Loucy (cell line): ENCODE measurements around the gene SPTLC3.

Source experiments
- H2AFZ ChIP-seq: fragments of 200-600 bp; sonication (generic); 2 replicates; pipeline ENCODE4 v1.6.0; 2016; ENCODE audit warnings: antibody characterized with exemption, mild to moderate bottlenecking, low read length, moderate library complexity
- H3F3A ChIP-seq: fragments of 200-600 bp; 2 replicates; pipeline ENCODE4 v1.6.0; 2016; ENCODE audit warnings: antibody characterized with exemption, low read depth, mild to moderate bottlenecking
- H3K27me3 ChIP-seq: fragments of 200-600 bp; sonication (generic); 2 replicates; pipeline ENCODE4 v1.6.1; 2014; ENCODE audit warnings: low read length, mild to moderate bottlenecking; ENCODE audit not compliant: insufficient read depth, poor library complexity, severe bottlenecking
- H3K36me3 ChIP-seq: fragments of 200-600 bp; sonication (generic); 2 replicates; pipeline ENCODE4 v1.6.1; 2016; ENCODE audit warnings: low read length; ENCODE audit not compliant: insufficient read depth
- H3K4me1 ChIP-seq: fragments of 200-600 bp; sonication (generic); 2 replicates; pipeline ENCODE4 v1.5.1; 2014; ENCODE audit warnings: low read length, mild to moderate bottlenecking; ENCODE audit not compliant: insufficient read depth, poor library complexity, severe bottlenecking
- H3K4me2 ChIP-seq: fragments of 200-600 bp; sonication (generic); 2 replicates; pipeline ENCODE4 v1.6.0; 2014; ENCODE audit warnings: antibody characterized with exemption, low read length, low read depth, mild to moderate bottlenecking; ENCODE audit not compliant: poor library complexity, severe bottlenecking
- H3K4me3 ChIP-seq: fragments of 200-600 bp; sonication (generic); 2 replicates; pipeline ENCODE4 v1.5.1; 2014; ENCODE audit warnings: low read length, mild to moderate bottlenecking, mixed read lengths; ENCODE audit not compliant: poor library complexity, severe bottlenecking
- H3K79me2 ChIP-seq: fragments of 200-600 bp; sonication (generic); 2 replicates; pipeline ENCODE4 v1.6.1; 2014; ENCODE audit warnings: low read length; ENCODE audit not compliant: insufficient read depth
- H3K9ac ChIP-seq: fragments of 200-600 bp; sonication (generic); 2 replicates; pipeline ENCODE4 v1.6.0; 2014; ENCODE audit warnings: mild to moderate bottlenecking, low read depth, low read length, moderate library complexity; ENCODE audit not compliant: poor library complexity, severe bottlenecking
- H3K9me2 ChIP-seq: fragments of 200-600 bp; sonication (generic); replicated peaks from 2 replicates; pipeline ENCODE4 v1.6.1; 2016; ENCODE audit warnings: low read depth, low read length, mixed read lengths
- H3K9me3 ChIP-seq: fragments of 200-600 bp; sonication (generic); 2 replicates; pipeline ENCODE4 v1.6.1; 2014; ENCODE audit warnings: mild to moderate bottlenecking, antibody characterized with exemption, low read length, low read depth; ENCODE audit not compliant: insufficient read depth
- H4K20me1 ChIP-seq: fragments of 200-600 bp; sonication (generic); 2 replicates; pipeline ENCODE4 v1.6.0; 2014; ENCODE audit warnings: antibody characterized with exemption, low read length, mild to moderate bottlenecking; ENCODE audit not compliant: insufficient read depth, poor library complexity, severe bottlenecking
- EZH2phosphoT487 ChIP-seq: fragments of 200-600 bp; IDR thresholded peaks from 2 replicates; pipeline ENCODE4 v1.6.1; 2018; ENCODE audit warnings: antibody characterized with exemption, mild to moderate bottlenecking, moderate library complexity, borderline replicate concordance
- TF ChIP-seq, protein P1 (sequence below): fragments of 200-600 bp; sonication (generic); conservative IDR thresholded peaks from 2 replicates; pipeline ENCODE4 v1.5.1; 2014; ENCODE audit warnings: mild to moderate bottlenecking, antibody characterized with exemption, low read length

The SPTLC3 gene

GRCh38 chr20:13147071-13147963 lies 138.5 kb downstream of the SPTLC3 start:
- Histone ChIP-seq H3K9me3 (no peaks in the 10 kb centered on the region), H3K79me2 (no peaks in the 10 kb centered on the region), H3F3A (no peaks in the 10 kb centered on the region), H2AFZ (no peak overlapping the region), H3K4me3 (no peak overlapping the region), H3K27me3 (no peaks in the 10 kb centered on the region), H3K4me1 (no peaks in the 10 kb centered on the region), H4K20me1 (no peaks in the 10 kb centered on the region), H3K9ac (no peak overlapping the region), H3K4me2 (no peak overlapping the region), H3K9me2 (no peaks in the 10 kb centered on the region), H3K36me3 (no peaks in the 10 kb centered on the region)
- TF ChIP-seq, protein P1, sequence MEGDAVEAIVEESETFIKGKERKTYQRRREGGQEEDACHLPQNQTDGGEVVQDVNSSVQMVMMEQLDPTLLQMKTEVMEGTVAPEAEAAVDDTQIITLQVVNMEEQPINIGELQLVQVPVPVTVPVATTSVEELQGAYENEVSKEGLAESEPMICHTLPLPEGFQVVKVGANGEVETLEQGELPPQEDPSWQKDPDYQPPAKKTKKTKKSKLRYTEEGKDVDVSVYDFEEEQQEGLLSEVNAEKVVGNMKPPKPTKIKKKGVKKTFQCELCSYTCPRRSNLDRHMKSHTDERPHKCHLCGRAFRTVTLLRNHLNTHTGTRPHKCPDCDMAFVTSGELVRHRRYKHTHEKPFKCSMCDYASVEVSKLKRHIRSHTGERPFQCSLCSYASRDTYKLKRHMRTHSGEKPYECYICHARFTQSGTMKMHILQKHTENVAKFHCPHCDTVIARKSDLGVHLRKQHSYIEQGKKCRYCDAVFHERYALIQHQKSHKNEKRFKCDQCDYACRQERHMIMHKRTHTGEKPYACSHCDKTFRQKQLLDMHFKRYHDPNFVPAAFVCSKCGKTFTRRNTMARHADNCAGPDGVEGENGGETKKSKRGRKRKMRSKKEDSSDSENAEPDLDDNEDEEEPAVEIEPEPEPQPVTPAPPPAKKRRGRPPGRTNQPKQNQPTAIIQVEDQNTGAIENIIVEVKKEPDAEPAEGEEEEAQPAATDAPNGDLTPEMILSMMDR, result no peak
- no peak for TF ChIP-seq EZH2phosphoT487

GRCh38 chr20:13147971-13148370 lies 139.2 kb downstream of the SPTLC3 start:
- Histone ChIP-seq H2AFZ (no peak overlapping the region), H3F3A (no peaks in the 10 kb centered on the region), H3K4me3 (no peak overlapping the region), H3K9ac (no peak overlapping the region), H3K4me1 (no peaks in the 10 kb centered on the region), H3K4me2 (no peak overlapping the region), H3K27me3 (no peaks in the 10 kb centered on the region), H3K9me3 (no peaks in the 10 kb centered on the region), H3K9me2 (no peaks in the 10 kb centered on the region), H3K36me3 (no peaks in the 10 kb centered on the region), H3K79me2 (no peaks in the 10 kb centered on the region), H4K20me1 (no peaks in the 10 kb centered on the region)
- TF ChIP-seq, protein P1, result no peak
- TF ChIP-seq EZH2phosphoT487, result no peak

DNA sequence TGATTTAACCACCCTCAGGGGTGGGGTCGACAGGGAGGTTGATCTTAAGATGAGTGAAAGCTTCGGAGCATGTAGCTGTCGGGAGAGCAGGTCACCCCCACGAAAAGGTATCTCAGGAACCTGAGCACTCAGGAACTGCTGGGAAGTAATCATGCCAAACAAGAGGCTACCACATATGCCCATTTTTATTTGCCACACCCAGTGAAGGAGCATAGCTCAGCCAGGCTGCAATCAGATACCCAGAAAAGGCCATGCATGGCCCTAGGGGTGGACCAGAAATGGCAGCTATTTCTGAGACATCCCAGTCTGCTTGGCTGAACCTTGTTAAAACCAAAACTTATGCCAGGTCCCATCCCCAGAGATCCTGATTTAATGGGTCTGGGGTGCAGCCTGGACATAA lies 139.6 kb downstream of the SPTLC3 start:
- H3K9me2 ChIP-seq, result no peaks in the 10 kb centered on the region
- H3K4me2 ChIP-seq, result no peak overlapping the region
- H3K9ac ChIP-seq, result no peak overlapping the region
- no peaks in the 10 kb centered on the region for H3K4me1 ChIP-seq
- H3F3A ChIP-seq, result no peaks in the 10 kb centered on the region
- no peaks in the 10 kb centered on the region for H3K27me3 ChIP-seq
- H4K20me1 ChIP-seq, result no peaks in the 10 kb centered on the region
- H3K79me2 ChIP-seq, result no peaks in the 10 kb centered on the region
- no peaks in the 10 kb centered on the region for H3K9me3 ChIP-seq
- H3K36me3 ChIP-seq, result no peaks in the 10 kb centered on the region
- H2AFZ ChIP-seq, result no peak overlapping the region
- TF ChIP-seq, protein P1, result no peak
- H3K4me3 ChIP-seq, result no peak overlapping the region
